OCI-LY3 (cell line): ENCODE data around the gene STIM2.

Experiments
- H2AFZ ChIP-seq: fragments of 200-600, 300-600 bp; shearing (Covaris generic); 2 replicates; pipeline ENCODE4 v1.6.0; 2014; ENCODE audit warnings: antibody characterized with exemption, low read depth, low read length
- H3K27ac ChIP-seq: fragments of 200-600, 300-600 bp; sonication (generic); 2 replicates; pipeline ENCODE4 v1.5.1; 2014; ENCODE audit warnings: mild to moderate bottlenecking, low read length, moderate library complexity, mixed read lengths
- H3K27me3 ChIP-seq: fragments of 200-600, 300-600 bp; sonication (generic); 2 replicates; pipeline ENCODE4 v1.6.1; 2014; ENCODE audit warnings: low read depth, low read length, mixed read lengths
- H3K36me3 ChIP-seq: fragments of 200-600, 300-600 bp; sonication (generic); replicated peaks from 2 replicates; pipeline ENCODE3; 2014; ENCODE audit warnings: low read depth, low read length, mixed read lengths
- H3K4me1 ChIP-seq: fragments of 300-600, 200-600 bp; sonication (generic); 2 replicates; pipeline ENCODE4 v1.6.1; 2014; ENCODE audit warnings: low read length, mixed read lengths
- H3K4me2 ChIP-seq: fragments of 200-600, 300-600 bp; sonication (generic); 2 replicates; pipeline ENCODE4 v1.6.1; 2014; ENCODE audit warnings: low read length, mixed read lengths
- H3K4me3 ChIP-seq: fragments of 300-600, 200-600 bp; sonication (generic); 2 replicates; pipeline ENCODE4 v1.5.1; 2014; ENCODE audit warnings: antibody characterized with exemption, mild to moderate bottlenecking, low read length, moderate library complexity
- H3K79me2 ChIP-seq: fragments of 300-600, 200-600 bp; shearing (Covaris generic); 2 replicates; pipeline ENCODE4 v1.6.1; 2014; ENCODE audit warnings: mild to moderate bottlenecking, low read length, mixed read lengths
- H3K9ac ChIP-seq: fragments of 300-600, 200-600 bp; shearing (Covaris generic); 2 replicates; pipeline ENCODE4 v1.6.0; 2014; ENCODE audit warnings: mild to moderate bottlenecking, low read length, moderate library complexity
- H3K9me3 ChIP-seq: fragments of 200-600, 300-600 bp; shearing (Covaris generic); 2 replicates; pipeline ENCODE4 v1.6.1; 2014; ENCODE audit warnings: low read length, mixed read lengths; ENCODE audit not compliant: insufficient read depth
- H4K20me1 ChIP-seq: fragments of 200-600, 300-600 bp; sonication (generic); 2 replicates; pipeline ENCODE4 v1.6.1; 2016; ENCODE audit warnings: low read length, mixed read lengths; ENCODE audit not compliant: insufficient read depth
- EZH2phosphoT487 ChIP-seq: fragments of 200-600 bp; shearing (Covaris generic); IDR thresholded peaks from 2 replicates; pipeline ENCODE4 v1.6.1; 2018; ENCODE audit warnings: antibody characterized with exemption, mixed run types, low read depth
- TF ChIP-seq, protein P1 (sequence below): fragments of 200-600, 300-600 bp; sonication (generic); IDR thresholded peaks from 2 replicates; pipeline ENCODE4 v1.5.1; 2014; ENCODE audit warnings: antibody characterized with exemption, low read length, low read depth

Gene STIM2

DNA sequence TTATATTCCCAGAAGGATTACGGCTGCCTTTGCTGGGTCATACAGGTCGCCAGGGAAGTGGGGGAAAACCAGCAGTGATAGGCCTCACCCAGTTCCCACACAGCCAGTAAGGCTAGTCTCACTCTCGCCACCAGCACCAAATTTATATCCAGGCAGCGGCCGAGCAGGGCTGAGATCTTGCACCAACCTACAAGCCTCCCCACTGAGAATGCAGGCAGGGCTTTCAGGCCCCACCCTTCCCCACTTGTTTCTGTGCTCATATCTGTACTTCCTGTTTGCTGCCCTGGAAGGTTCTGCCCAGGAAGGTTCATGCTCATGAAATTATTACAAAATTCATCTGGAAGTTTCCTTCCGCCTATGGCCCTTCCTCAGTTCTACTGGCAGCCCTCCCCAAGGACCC, 179.7 kb downstream of the STIM2 start:
- H3K79me2 ChIP-seq: no peaks in the 10 kb centered on the region

DNA sequence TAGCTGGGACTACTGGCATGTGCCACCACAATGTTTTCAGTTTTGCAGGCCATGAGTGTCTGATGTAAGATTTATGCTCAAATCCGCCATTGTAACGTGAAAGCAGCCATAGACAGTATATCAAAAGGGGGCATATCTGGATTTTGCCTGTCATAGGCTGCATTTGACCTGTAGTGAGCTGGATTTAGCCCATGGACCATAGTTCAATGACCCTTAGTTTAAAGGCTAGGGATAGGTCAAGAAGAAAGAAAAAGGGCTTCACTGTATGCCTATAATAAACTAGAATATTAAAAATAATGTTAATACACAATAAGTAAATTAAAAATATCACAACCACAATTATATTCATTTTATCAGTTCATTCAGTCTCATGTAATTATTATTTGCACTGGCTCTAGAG, 181.8 kb downstream of the STIM2 start:
- Histone ChIP-seq H3K9ac (no peak overlapping the region), H3K4me3 (no peak overlapping the region), H3K27me3 (peaks cover 16% of the 10 kb centered on the region), H3K4me1 (peaks cover 6% of the 10 kb centered on the region), H3K27ac (no peak overlapping the region), H4K20me1 (no peaks in the 10 kb centered on the region), H3K79me2 (no peaks in the 10 kb centered on the region), H3K4me2 (no peak overlapping the region), H3K36me3 (no peaks in the 10 kb centered on the region), H3K9me3 (peaks cover 6% of the 10 kb centered on the region; the same call in 1 of the 2 replicates), H2AFZ (no peak overlapping the region)
- TF ChIP-seq, protein P1, sequence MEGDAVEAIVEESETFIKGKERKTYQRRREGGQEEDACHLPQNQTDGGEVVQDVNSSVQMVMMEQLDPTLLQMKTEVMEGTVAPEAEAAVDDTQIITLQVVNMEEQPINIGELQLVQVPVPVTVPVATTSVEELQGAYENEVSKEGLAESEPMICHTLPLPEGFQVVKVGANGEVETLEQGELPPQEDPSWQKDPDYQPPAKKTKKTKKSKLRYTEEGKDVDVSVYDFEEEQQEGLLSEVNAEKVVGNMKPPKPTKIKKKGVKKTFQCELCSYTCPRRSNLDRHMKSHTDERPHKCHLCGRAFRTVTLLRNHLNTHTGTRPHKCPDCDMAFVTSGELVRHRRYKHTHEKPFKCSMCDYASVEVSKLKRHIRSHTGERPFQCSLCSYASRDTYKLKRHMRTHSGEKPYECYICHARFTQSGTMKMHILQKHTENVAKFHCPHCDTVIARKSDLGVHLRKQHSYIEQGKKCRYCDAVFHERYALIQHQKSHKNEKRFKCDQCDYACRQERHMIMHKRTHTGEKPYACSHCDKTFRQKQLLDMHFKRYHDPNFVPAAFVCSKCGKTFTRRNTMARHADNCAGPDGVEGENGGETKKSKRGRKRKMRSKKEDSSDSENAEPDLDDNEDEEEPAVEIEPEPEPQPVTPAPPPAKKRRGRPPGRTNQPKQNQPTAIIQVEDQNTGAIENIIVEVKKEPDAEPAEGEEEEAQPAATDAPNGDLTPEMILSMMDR: no peak
- TF ChIP-seq EZH2phosphoT487: no peak

More for the DNA sequence above, 179.7 kb downstream of the STIM2 start:
- Histone ChIP-seq H3K4me2 (0 out of 2 replicates have a peak overlapping the region, but pooled peaks have one; percentile 5), H2AFZ (0 out of 2 replicates have a peak overlapping the region, but pooled peaks have one; percentile 24), H3K4me3 (no peak overlapping the region), H4K20me1 (no peaks in the 10 kb centered on the region), H3K27ac (no peak overlapping the region), H3K27me3 (peaks cover 9% of the 10 kb centered on the region; the same call in 1 of the 2 replicates), H3K4me1 (peaks cover 6% of the 10 kb centered on the region), H3K9ac (no peak overlapping the region), H3K36me3 (no peaks in the 10 kb centered on the region), H3K9me3 (peaks cover 6% of the 10 kb centered on the region; the same call in 1 of the 2 replicates)
- no peak for TF ChIP-seq EZH2phosphoT487
- TF ChIP-seq, protein P1: no peak

DNA sequence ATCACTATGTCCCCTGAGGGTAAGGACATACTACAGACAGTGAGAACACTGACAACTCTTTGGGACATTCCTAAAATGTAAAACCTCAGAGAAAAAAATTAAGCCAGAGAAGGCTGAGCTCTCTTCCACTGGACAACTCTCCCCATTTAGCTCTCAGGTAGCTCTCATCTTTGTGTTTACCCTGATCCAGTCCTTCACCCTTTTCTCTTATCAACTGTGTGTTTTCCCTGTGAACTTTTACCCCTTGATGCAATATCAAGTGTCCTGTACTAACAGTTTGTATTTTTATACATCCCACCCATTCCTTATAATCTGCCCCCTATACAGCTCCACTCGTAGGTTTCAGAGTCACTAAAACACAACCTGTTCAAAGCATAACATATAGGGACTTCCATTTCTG, 182.6 kb downstream of the STIM2 start:
- no peak for TF ChIP-seq EZH2phosphoT487
- TF ChIP-seq, protein P1: no peak
- Histone ChIP-seq H3K79me2 (no peaks in the 10 kb centered on the region), H4K20me1 (no peaks in the 10 kb centered on the region), H2AFZ (no peak overlapping the region), H3K4me3 (no peak overlapping the region), H3K27ac (no peak overlapping the region), H3K4me1 (peaks cover 6% of the 10 kb centered on the region), H3K9me3 (peaks cover 6% of the 10 kb centered on the region; the same call in 1 of the 2 replicates), H3K4me2 (no peak overlapping the region), H3K27me3 (peaks cover 16% of the 10 kb centered on the region), H3K36me3 (no peaks in the 10 kb centered on the region), H3K9ac (no peak overlapping the region)

DNA sequence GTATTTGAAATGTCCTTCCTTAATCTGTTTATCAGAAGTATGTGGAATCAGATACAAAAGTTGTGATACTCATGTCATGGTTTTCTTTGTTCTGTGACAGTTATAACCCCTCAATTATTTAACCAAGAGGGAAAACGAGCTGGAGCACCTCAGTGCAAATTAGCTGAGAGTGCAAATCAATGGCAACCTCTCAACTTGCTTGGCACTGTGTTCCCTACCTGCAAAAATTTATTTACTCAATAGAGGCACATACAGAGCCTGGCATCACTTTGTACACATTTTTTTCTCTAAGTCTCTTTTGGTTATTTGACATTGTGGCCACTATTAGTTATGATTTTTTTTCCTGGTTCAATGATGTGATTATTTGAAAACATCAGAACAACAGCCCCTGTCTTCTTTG, 186.2 kb downstream of the STIM2 start:
- peaks cover 23% of the 10 kb centered on the region for H3K27me3 ChIP-seq
- peaks cover 6% of the 10 kb centered on the region; the same call in 1 of the 2 replicates for H3K9me3 ChIP-seq
- no peak for TF ChIP-seq EZH2phosphoT487
- TF ChIP-seq, protein P1: no peak

More for the DNA sequence above, 186.2 kb downstream of the STIM2 start:
- Histone ChIP-seq H3K79me2 (no peaks in the 10 kb centered on the region), H3K4me1 (peaks cover 9% of the 10 kb centered on the region), H3K4me3 (no peak overlapping the region), H3K4me2 (no peak overlapping the region), H4K20me1 (no peaks in the 10 kb centered on the region), H3K9ac (no peak overlapping the region), H3K36me3 (no peaks in the 10 kb centered on the region), H2AFZ (no peak overlapping the region), H3K27ac (no peak overlapping the region)
